NCI-H226 (cell line): Measurements from ENCODE around the gene KRTAP5-4.
"Not testable (repeated sequence)": the region's sequence is repeated elsewhere in the genome, so short reads cannot be mapped to it uniquely, and the experiment has no call there.

ENCODE experiments used
- DNase-seq: peaks from one replicate; pipeline ENCODE4 v3.0.0-alpha.2; 2015

Gene KRTAP5-4

DNA sequence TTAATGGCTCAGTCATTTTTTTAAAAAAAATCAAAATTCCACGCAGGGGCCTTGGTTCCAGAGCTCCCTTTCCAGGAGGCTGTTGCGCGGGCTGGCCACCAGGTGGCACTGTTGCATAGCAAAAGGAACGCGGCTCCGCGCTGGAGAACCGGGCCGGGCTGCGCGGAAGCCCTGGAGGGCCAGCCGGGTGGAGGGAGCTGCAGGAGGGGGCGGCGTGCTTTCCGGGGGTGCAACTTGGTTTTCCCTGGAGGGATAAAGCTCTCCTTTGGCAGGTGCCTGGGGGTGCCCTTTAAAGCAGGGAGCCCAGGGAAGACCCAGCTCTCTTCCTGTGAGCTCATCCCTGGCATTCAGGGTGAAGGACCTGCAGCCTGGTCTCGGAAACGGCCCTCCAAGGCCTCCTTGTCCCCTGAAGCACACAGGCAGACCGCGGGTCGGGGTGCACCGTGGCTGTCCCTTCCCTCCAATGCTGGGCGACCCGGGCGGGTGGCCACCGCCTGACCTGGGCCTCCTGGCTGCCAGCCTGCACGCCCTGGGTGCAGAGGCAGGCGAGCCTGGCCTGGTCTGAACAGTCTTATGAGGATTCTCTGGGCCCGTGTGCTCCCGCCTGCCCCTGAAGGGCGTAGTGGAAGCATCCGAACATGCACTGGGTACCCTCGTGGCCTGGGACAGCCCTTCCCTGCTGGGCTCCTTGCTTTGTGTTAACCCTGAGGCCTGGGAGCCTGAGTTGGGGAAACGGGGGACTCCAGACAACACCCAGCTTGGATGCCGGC lies 31.0 kb upstream of the KRTAP5-4 start:
- DNase-seq, result peak; percentile 22

GRCh38 chr11:1652442-1652770 lies 30.5 kb upstream of the KRTAP5-4 start:
- DNase-seq, result no peak

DNA sequence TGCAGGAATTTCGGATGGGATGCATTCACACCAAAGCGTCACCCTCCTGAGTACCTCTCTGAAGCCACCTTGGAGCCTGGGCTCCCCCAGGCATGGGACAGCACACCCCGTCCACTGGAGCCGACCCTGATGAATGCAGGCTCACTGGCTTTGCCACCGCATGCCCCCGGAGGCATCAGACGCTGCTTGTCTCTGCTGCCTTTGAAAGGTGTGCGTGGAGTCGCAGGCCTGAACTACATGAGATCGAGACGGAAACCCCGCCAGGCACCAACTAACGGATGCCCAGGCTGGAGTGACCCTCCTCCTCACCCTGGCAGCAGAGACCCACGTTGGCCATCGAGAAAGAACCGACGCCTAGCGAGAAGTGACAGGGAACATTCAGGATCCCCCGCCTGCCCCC lies 30.1 kb upstream of the KRTAP5-4 start:
- DNase-seq, result no peak

- no peak for DNase-seq
Observed at GRCh38 chr11:1651411-1651980, 29.6 kb upstream of the KRTAP5-4 start.

DNA sequence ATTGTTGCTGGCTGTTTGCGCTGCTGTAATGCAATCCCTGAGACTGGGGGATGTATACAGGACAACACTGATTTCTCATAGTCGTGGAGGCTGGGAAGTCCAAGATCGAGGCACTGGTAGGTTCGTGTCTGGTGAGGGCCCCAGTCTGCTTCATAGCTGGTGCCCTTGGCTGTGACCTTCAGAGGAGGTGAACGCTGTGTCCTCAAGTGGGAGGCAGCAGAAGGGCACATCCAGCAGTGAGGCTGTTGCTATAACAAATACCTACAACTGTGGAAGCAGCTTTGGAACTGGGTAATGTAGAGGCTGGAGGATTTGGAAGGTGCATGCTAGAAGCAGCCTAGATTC lies 29.0 kb upstream of the KRTAP5-4 start:
- DNase-seq, result no peak

DNA sequence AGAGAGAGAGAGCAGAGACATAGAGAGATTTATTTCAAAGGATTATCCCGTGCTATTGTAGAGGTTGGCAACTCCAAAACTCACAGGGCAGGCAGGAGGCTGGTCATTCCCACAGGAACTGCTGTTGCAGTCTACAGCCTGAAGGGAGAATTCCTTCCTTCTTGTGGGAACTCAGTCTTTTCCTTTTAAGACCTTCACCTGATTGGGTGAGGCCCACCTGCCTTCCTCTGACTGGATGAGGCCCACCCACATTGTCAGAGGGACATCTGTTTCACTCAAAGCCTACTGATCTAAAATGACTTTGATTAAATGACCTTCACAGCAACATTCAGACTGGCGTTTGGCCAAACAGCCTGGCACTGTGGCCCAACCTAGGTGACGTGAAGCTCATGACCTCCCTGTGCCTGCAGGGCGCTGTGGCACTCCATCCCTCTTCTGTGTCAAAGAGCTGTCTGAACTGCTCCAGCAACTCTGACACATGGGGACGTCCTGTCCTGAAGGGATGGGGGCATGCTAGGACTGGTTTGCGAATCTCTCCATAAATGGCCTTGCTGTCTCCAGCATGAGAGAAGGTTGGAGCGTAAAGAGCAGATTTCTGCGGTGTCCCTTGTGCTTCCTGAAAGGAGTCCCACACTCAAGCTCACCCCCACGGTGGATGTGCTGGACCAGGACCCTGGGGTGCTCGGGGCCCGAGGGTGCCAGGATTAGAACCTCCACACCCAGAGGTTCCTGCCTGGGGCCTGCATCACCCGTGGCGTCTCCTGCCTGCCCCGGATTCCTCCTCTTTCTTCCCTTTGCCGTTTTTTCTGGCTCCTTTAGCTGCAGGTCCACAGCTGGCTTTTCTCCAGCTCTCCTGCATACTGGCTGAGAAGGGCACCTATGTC lies 28.3 kb upstream of the KRTAP5-4 start:
- DNase-seq, result no peak

DNA sequence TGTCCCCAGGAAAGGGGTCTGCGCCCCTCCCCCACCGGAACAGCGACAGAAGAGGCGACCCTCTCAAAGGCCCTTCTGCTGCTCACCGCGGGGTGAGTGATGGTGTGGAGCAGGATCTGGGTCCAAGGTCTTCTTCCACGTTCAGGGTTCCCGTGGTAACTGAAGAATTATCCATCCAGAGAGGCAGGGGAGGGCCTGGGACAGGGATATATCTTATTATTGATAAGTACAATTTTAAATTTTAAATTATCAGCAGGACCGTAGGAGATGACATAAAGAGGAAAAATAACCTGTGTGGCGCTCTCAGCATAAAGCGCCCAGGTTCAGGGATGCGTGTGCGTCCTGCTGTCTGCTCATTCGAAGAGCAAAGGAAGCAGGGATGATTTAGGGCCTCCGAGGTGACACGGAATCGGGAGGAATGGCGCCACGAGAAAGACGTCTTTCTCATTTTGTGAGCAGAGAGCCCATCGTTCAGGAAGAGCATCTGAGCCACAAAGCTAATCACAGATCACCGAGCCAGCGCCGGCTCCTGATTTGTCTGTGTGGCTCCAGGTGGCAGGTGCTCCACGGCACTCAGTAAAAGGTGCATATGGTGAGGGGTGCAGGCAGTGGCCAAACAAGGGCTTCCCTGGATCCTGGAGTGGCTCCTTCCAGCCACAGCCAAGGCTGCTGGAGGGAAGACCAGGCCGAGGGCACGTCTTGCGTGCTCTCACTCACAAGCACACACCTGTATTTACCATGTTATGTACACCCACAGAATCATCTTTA lies 26.9 kb upstream of the KRTAP5-4 start:
- no peak for DNase-seq

- DNase-seq, result no peak
Observed at GRCh38 chr11:1647901-1648652, 26.1 kb upstream of the KRTAP5-4 start.

DNA sequence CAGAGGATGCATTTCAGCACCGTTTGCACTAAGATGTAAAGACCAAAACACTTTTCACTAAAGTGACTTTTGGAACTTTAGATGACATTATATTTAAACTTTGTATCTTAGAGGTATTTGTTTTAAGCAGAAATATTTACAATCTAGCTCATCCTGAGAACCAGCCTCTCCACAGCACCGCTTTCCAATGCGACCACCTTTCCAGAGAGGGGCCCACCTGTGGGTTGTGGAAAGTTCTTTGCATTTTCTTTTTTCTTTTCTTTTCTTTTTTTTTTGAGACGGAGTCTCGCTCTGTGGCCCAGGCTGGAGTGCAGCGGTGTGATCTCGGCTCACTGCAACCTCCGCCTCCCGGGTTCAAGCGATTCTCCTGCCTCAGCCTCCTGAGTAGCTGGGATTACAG lies 24.6 kb upstream of the KRTAP5-4 start:
- not testable (repeated sequence) for DNase-seq

GRCh38 chr11:1645357-1645821 lies 23.5 kb upstream of the KRTAP5-4 start:
- DNase-seq, result no peak

DNA sequence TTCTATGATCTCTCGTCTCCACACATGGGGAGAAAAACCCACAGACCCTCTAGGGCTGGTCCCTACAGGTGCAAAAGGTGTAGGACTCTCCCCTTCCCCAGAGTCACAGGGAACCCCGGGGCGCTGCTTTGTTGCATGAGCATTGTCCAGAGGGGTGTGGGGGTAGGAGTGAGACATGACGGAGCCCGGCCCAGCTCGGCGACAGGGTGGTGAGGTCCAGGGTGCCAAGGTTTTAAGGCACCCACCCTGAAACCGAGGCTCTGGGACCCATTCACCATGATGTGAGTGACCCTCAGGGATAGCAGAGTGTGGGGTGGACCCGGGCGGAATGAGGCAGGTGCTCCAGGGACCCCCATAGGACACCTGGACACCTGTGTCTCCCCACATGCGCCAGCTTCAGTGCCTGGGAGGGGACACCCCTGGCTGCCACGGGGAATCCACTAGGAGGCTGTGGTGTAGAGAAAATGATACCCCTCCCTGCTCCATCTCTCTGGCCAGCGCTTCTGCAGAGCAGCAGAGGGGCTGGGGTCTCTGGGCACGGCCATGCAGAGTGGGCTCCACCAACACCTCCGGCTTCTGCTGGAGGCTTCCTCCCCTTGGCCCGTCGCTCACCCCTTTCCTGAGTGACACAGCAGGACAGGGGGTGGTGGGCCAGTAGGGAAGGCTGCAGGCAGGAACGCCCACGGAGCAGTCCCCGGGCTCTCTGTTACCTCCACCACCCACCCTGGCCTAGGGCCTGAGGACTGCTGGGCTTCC lies 22.8 kb upstream of the KRTAP5-4 start:
- no peak for DNase-seq

- DNase-seq, result no peak
Observed at GRCh38 chr11:1643146-1643690, 21.3 kb upstream of the KRTAP5-4 start.

DNA sequence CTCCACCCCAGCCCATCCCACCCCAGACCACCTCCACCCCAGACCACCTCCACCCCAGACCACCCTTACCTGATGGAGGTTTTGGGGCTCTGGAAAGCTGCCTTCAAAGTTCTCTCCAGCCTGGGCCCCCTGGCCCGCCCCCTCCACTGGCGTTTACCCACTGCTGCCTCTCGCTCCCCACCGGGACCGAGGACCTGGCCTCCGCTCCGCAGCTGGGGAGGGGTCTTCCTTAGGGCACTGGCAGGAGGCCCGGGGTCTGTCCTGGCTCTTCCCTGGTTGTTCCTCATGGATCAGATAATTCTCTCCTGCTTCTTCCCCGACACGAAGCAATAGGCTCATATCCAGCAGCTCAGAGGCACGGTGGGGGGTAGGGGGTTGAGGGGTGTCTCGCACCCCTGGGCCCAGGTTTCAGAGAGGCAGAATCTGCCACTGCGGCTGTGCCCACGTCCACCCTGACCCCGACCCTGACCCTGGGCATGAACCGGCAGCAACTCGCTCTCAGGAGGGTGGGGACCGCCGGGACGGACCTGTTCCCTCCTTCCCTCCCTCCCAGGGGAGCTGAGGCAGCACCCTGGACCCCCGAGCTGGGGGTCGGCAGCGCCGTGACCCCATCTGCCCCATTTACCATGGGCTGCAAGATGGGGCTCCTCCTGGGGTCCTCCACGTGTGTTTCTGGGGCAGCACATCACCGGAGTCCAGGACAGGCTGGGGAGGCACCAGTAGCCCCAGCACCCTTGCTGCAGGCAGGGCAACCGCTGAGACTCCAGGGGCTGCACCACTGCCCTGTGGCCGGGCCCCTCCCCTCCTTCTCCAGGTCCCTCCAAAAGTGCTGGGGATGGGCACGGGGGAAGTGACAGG lies 20.6 kb upstream of the KRTAP5-4 start:
- no peak for DNase-seq

- no peak for DNase-seq
Observed at GRCh38 chr11:1641096-1641495, 19.2 kb upstream of the KRTAP5-4 start.

DNA sequence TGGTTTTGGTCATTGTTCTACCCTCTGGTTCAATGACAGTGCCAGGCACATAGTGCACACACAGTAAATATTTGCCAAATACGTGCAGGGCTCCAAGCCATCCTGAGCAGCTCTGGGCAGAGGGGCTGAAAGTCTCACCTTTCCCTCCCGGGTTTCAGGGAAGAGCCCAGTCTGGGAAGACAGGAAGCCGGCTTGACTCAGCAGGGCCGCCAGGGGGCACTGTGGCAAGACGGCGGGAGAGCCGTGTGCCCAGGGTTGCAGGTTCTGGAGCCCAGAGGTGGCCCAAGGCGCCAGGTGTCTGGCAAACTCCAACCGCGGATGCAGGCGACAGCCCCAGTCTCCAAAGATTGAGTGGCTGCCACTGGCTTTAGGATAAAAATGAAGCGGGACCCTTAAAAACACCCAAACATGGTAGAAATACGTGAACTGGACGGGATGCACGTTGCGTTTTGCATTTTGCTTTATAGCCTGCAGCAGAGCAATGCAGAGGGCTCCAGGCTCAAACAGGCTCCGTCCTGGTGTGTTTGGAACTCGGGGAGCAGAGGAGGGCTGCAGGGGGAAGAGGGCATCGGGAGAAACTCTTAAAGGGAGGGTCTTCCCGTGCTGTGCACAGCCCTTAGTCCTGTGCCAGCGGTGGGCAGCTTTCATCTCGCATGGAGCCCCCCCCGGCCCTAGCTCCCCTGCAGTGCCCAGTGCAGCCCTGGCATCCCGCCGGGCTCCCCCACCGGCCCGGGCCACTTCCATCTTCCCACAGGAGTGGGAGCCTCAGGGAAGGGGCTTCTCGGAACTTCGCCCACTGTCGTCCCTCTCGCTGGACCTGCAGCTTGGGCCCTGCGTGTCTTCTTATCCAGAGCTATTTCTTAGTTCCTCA lies 18.4 kb upstream of the KRTAP5-4 start:
- DNase-seq, result no peak

GRCh38 chr11:1639666-1640065 lies 17.7 kb upstream of the KRTAP5-4 start:
- DNase-seq, result no peak

- DNase-seq, result no peak
Observed at GRCh38 chr11:1639102-1639620, 17.2 kb upstream of the KRTAP5-4 start.

- DNase-seq, result no peak
Observed at GRCh38 chr11:1638344-1638743, 16.4 kb upstream of the KRTAP5-4 start.

DNA sequence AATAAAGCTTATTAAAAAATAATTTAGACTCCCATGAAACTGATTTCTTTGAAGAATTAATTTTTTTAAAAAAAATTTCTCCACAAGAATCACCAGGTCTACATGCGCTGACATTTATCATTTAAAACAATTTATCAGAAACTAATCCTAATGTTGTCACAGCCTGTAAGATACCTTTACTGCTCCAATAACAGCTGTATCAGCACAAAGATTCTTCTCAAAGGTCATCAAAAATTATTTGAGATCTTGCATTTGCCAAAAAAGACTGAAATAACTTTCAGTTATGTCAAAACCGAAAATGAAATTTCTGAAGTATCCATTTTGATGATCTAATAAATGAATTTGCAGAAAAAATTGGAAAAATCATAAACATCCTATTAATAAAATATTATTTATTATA lies 15.7 kb upstream of the KRTAP5-4 start:
- no peak for DNase-seq
